Panc1 (cell line): ENCODE results near the gene CEP126. TPM values are rescaled to one million over a fixed set of nuclear protein-coding genes. Genes with fewer than 3 reads are reported as not detected.
A peak's percentile ranks its signal among the peaks of the same experiment; 100 is the strongest.

ENCODE experiments used
- ATAC-seq: fragments of 200-7000 bp; cut with Tn5 transposase; 2 replicates; pipeline ENCODE4 v1.9.1; 2020; ENCODE audit warnings: mild to moderate bottlenecking, moderate library complexity
- BruUV-seq: library from RNA; stranded (reverse); fragments of 400-500 nt; replicated peaks from 2 replicates; lab custom pipeline; 2021; lab: Mats Ljungman, UMichigan
- CTCF ChIA-PET: fragments of 300-600 bp; sonication (Branson Sonifier 250); formaldehyde crosslinking; loops from one replicate; lab custom pipeline; 2022; ENCODE audit warnings: antibody characterized with exemption; lab: Charles Lee
- POLR2A ChIA-PET: fragments of 300-600 bp; sonication (Branson Sonifier 250); formaldehyde crosslinking; loops from one replicate; lab custom pipeline; 2022; ENCODE audit warnings: antibody characterized with exemption; lab: Charles Lee
- DNase-seq: peaks from one replicate; pipeline ENCODE4 v3.0.0-alpha.2; 2010; ENCODE audit warnings: low read depth, low spot score
- H3K27ac ChIP-seq: 2 replicates; pipeline ENCODE4 v1.5.1; 2011; ENCODE audit warnings: mild to moderate bottlenecking, low read length, inconsistent platforms
- H3K27me3 ChIP-seq: fragments of 200-500 bp; sonication (Bioruptor generic); 2 replicates; pipeline ENCODE4 v1.6.0; 2014; ENCODE audit warnings: low read length, inconsistent platforms; ENCODE audit not compliant: control insufficient read depth, insufficient read depth
- H3K36me3 ChIP-seq: fragments of 200-500 bp; sonication (Bioruptor generic); 2 replicates; pipeline ENCODE4 v1.5.1; 2014; ENCODE audit warnings: inconsistent platforms, mild to moderate bottlenecking, low read length, moderate library complexity; ENCODE audit not compliant: control insufficient read depth, insufficient read depth
- H3K4me1 ChIP-seq: 2 replicates; pipeline ENCODE4 v1.5.1; 2011; ENCODE audit warnings: inconsistent platforms, mild to moderate bottlenecking, low read length, moderate library complexity; ENCODE audit not compliant: control insufficient read depth, insufficient read depth
- H3K4me3 ChIP-seq, 2 experiments: 2 replicates each; pipeline ENCODE4 v1.5.1; 2011 to 2012; ENCODE audit warnings: low read depth in 2 of 2, low read length in 2 of 2, mild to moderate bottlenecking in 2 of 2, inconsistent platforms in 1 of 2, moderate library complexity in 1 of 2
- H3K9me3 ChIP-seq: fragments of 200-500 bp; sonication (Bioruptor generic); 2 replicates; pipeline ENCODE4 v1.5.1; 2014; ENCODE audit warnings: low read depth, mild to moderate bottlenecking, inconsistent platforms, low read length, moderate library complexity; ENCODE audit not compliant: control insufficient read depth, insufficient read depth
- CTCF ChIP-seq: fragments of 450-650 bp; IDR thresholded peaks from 2 replicates; pipeline ENCODE4 v1.5.1; 2017; ENCODE audit warnings: mild to moderate bottlenecking
- POLR2AphosphoS5 ChIP-seq: IDR thresholded peaks from 2 replicates; pipeline ENCODE4 v1.6.1; 2012; ENCODE audit warnings: mild to moderate bottlenecking, low read depth, low read length, moderate library complexity
- REST ChIP-seq, 2 experiments: IDR thresholded peaks; 2 replicates each; pipeline ENCODE4 v1.6.1; 2011 to 2012; ENCODE audit warnings: low read depth in 2 of 2, control low read depth in 1 of 2, low read length in 1 of 2, mild to moderate bottlenecking in 1 of 2, moderate library complexity in 1 of 2; ENCODE audit not compliant: insufficient read depth in 1 of 2
- SIN3A ChIP-seq: IDR thresholded peaks from 2 replicates; pipeline ENCODE4 v1.6.1; 2012; ENCODE audit warnings: low read depth, mild to moderate bottlenecking, low read length, moderate library complexity, borderline replicate concordance; ENCODE audit not compliant: insufficient read depth
- TCF7L2 ChIP-seq: IDR thresholded peaks from 2 replicates; pipeline ENCODE4 v1.6.1; 2011; ENCODE audit warnings: mild to moderate bottlenecking, low read depth, low read length, inconsistent platforms
- in situ Hi-C: cut with HindIII; loops from 2 replicates; pipeline ENCODE4 v1.10.0; 2016; ENCODE audit warnings: low sequenced_read_pairs, low pct_unique_long_range_greater_than_20kb
- intact Hi-C: fragments of 100-400 bp; cut with micrococcal nuclease; formaldehyde crosslinking; loops from one replicate; pipeline ENCODE4 v1.10.0; 2022; ENCODE audit not compliant: unreplicated experiment
- total RNA-seq: library from RNA; stranded (reverse); gene quantifications from one replicate; pipeline ENCODE4 v1.2.1, GENCODE V29; 2021; ENCODE audit not compliant: unreplicated experiment

The CEP126 gene
- total RNA-seq, 1 experiment from 2014 or later = 6.6 TPM

- in situ Hi-C loops (no loop called here), intact Hi-C loops (loop anchor here (10.0 kb wide), 2 partner anchors 90 to 400 kb away; partner anchors contain the start of gene BIRC3)
- TSS peak; percentile 92 for BruUV-seq
- 0 out of 2 replicates have a peak, but pooled peaks have one; percentile 24 for ATAC-seq
- Histone ChIP-seq H3K4me3 (peak overlapping the region; percentile 79 to 82), H3K27ac (peak overlapping the region; percentile 94), H3K4me1 (peaks cover 37% of the 10 kb centered on the region), H3K27me3 (no peaks in the 10 kb centered on the region), H3K9me3 (no peaks in the 10 kb centered on the region), H3K36me3 (no peaks in the 10 kb centered on the region)
- POLR2A ChIA-PET = interaction anchor here (0.6 kb wide), 1 partner anchor 47 kb away, joined by 3 read pairs; no protein-coding TSS in a partner anchor
- TF ChIP-seq TCF7L2 = no peak
- no peak for TF ChIP-seq REST (IDR thresholded peaks at IDR 0.05; ENCODE audit: insufficient read depth in 1 of 2, low read depth in 2 of 2, low read length in 1 of 2)
- no peak for TF ChIP-seq CTCF
- TF ChIP-seq SIN3A = no peak
- no peak for TF ChIP-seq POLR2AphosphoS5
- no peak for DNase-seq
- CTCF ChIA-PET = interaction anchor here (0.6 to 1.0 kb wide), 2 partner anchors 53 to 93 kb away, joined by 3 to 4 read pairs; no protein-coding TSS in a partner anchor
Observed at GRCh38 chr11:101914341-101914737, 471 bp upstream of the CEP126 start.

GRCh38 chr11:101915791-101916291 lies 1.0 kb downstream of the CEP126 start:
- in situ Hi-C loops = no loop called here
- ChIA-PET CTCF (no interaction called here), POLR2A (interaction anchor here (0.6 kb wide), 1 partner anchor 187 kb away, joined by 3 read pairs; no protein-coding TSS in a partner anchor)
- ATAC-seq = peak; percentile 23; the same call in 1 of the 2 replicates
- H3K27me3 ChIP-seq = no peaks in the 10 kb centered on the region
- intact Hi-C loops = loop anchor here (10.0 kb wide), 2 partner anchors 89 to 399 kb away; partner anchors contain the start of gene BIRC3
- H3K9me3 ChIP-seq = no peaks in the 10 kb centered on the region
- TF ChIP-seq POLR2AphosphoS5 = no peak
- TF ChIP-seq TCF7L2 = no peak
- no peak for TF ChIP-seq SIN3A
- TF ChIP-seq REST (IDR thresholded peaks at IDR 0.05; ENCODE audit: insufficient read depth in 1 of 2, low read depth in 2 of 2, low read length in 1 of 2) = no peak
- no peak for TF ChIP-seq CTCF
- H3K36me3 ChIP-seq = no peaks in the 10 kb centered on the region
- peak overlapping the region; percentile 94 for H3K27ac ChIP-seq
- H3K4me1 ChIP-seq = peaks cover 37% of the 10 kb centered on the region
- no TSS peak for BruUV-seq
- peak; percentile 41 for DNase-seq
- H3K4me3 ChIP-seq = peak overlapping the region; percentile 79 to 82
